ENCODE measurements around the gene ATP4A.

DNA sequence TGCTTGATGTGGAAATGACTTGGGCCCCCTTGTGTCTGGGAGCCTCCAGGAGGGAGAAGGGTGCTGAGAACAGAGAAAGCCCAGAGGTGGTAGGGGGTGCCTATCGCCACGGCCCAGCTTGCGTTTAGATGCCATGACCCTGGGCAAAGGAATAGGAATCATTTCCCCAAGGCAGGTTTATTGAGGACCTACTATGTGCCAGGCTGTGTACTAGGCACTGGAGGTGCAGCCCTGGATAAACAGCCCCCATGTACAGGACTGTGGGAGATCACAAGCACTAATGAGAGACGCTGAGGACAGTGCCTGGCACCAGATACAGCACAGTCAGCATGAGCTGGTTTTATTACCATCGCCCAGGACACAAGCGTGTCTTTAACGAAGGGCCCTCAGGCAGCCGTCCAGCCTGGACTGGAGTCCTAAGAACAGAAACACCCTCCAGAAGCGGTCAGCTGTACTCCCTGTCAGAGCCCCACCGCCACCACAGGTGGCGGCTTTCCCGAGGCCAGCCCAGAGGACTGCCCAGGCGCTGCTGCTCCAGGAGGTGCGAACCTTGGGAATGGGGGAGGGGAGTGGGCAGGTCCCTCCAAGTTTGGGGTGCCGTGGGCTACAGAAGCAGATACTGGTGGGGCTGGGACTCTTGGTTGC is 13.5 kb downstream of the ATP4A start:
- TF ChIP-seq POLR2AphosphoS5 (IDR thresholded peaks at IDR 0.05; ENCODE audit: low read depth, low read length) (no peak), POLR2A (IDR thresholded peaks at IDR 0.05; ENCODE audit: low read depth, low read length) (no peak)

All from GM12892 (cell line).